CD4-positive, CD25-positive, alpha-beta regulatory T cell (primary cell): ENCODE results near the gene USH1G. TPM values are rescaled to one million over a fixed set of nuclear protein-coding genes. Genes with fewer than 3 reads are reported as not detected.

Experiments
- ATAC-seq, 2 donors: fragments of 150-1000 bp; cut with Tn5 transposase; one replicate each; pipeline ENCODE4 v1.10.0; 2021; ENCODE audit warnings: low read depth in 2 of 2, moderate number of reproducible peaks in 2 of 2, moderate library complexity in 1 of 2
- DNase-seq, 3 donors: peaks; one replicate each; pipeline versions ENCODE4 v3.0.0 to v3.0.0-alpha.2; 2012 to 2022; ENCODE audit warnings: mixed read lengths in 1 of 3
- H3K27ac ChIP-seq: one replicate; pipeline ENCODE4 v1.7.0; 2013; ENCODE audit warnings: mild to moderate bottlenecking, low read length; ENCODE audit not compliant: insufficient read depth, poor library complexity, severe bottlenecking
- H3K27me3 ChIP-seq: one replicate; pipeline ENCODE4 v1.7.0; 2013; ENCODE audit warnings: low read length; ENCODE audit not compliant: control insufficient read depth, insufficient read depth
- H3K36me3 ChIP-seq: one replicate; pipeline ENCODE4 v1.7.0; 2013; ENCODE audit warnings: mild to moderate bottlenecking, low read length, moderate library complexity; ENCODE audit not compliant: control insufficient read depth, insufficient read depth
- H3K4me1 ChIP-seq: 2 replicates; pipeline ENCODE4 v1.7.0; 2013; ENCODE audit warnings: mild to moderate bottlenecking, low read length; ENCODE audit not compliant: insufficient read depth, control insufficient read depth, poor library complexity, severe bottlenecking
- H3K4me3 ChIP-seq: one replicate; pipeline ENCODE4 v1.7.0; 2013; ENCODE audit warnings: low read depth, mild to moderate bottlenecking, low read length, moderate library complexity
- H3K9me3 ChIP-seq, 2 experiments: 1 replicate in 1 of 2; 2 replicates in 1 of 2; pipeline ENCODE4 v1.7.0; 2013; ENCODE audit warnings: low read length in 2 of 2, mild to moderate bottlenecking in 1 of 2, moderate library complexity in 1 of 2; ENCODE audit not compliant: control insufficient read depth in 2 of 2
- H3K27ac Mint-ChIP-seq, 3 donors: one replicate each; pipeline ENCODE4 v1.8.0; 2020 to 2022; ENCODE audit warnings: mild to moderate bottlenecking in 3 of 3, mixed read lengths in 3 of 3, moderate library complexity in 2 of 3
- H3K27me3 Mint-ChIP-seq: one replicate; pipeline ENCODE4 v1.8.0; 2022; ENCODE audit warnings: mild to moderate bottlenecking, mixed read lengths
- H3K36me3 Mint-ChIP-seq: one replicate; pipeline ENCODE4 v1.8.0; 2020; ENCODE audit warnings: mixed read lengths
- H3K4me1 Mint-ChIP-seq, 4 donors: one replicate each; pipeline ENCODE4 v1.8.0; 2020 to 2022; ENCODE audit warnings: mixed read lengths in 4 of 4, mild to moderate bottlenecking in 1 of 4
- H3K4me3 Mint-ChIP-seq, 4 donors: one replicate each; pipeline ENCODE4 v1.8.0; 2020 to 2022; ENCODE audit warnings: mild to moderate bottlenecking in 4 of 4, mixed read lengths in 4 of 4, moderate library complexity in 3 of 4
- H3K9me3 Mint-ChIP-seq, 7 donors: one replicate each; pipeline ENCODE4 v1.8.0; 2020 to 2022; ENCODE audit warnings: mixed read lengths in 7 of 7, mild to moderate bottlenecking in 3 of 7, moderate library complexity in 2 of 7
- polyA plus RNA-seq, 4 donors: library from polyadenylated mRNA; unstranded; fragments of 300-500 nt; fragmentation: Illumina TruSeq; gene quantifications; one replicate each; pipeline ENCODE4 v1.2.3, GENCODE V29; 2021
- total RNA-seq: library from RNA; stranded (reverse); gene quantifications from one replicate; pipeline ENCODE4 v1.2.3, GENCODE V29; 2022

USH1G gene
- total and polyA plus RNA-seq, 5 donors from 2014 or later: not detected

- no peaks in the 10 kb centered on the region for H3K4me1 ChIP-seq
- no peaks in the 10 kb centered on the region for H3K36me3 ChIP-seq
- Mint-ChIP-seq H3K4me1 (no peaks in the 10 kb centered on the region), H3K36me3 (no peaks in the 10 kb centered on the region), H3K9me3 (no peaks in the 10 kb centered on the region), H3K27ac (no peak overlapping the region), H3K4me3 (no peak overlapping the region), H3K27me3 (peaks cover 29% of the 10 kb centered on the region)
- DNase-seq (no peak), ATAC-seq (no peak)
- H3K9me3 ChIP-seq: no peaks in the 10 kb centered on the region
- H3K27me3 ChIP-seq: peaks cover 2% of the 10 kb centered on the region
- no peak overlapping the region for H3K27ac ChIP-seq
- no peak overlapping the region for H3K4me3 ChIP-seq
Measured at GRCh38 chr17:74903034-74903433, 20.0 kb downstream of the USH1G start.

- ATAC-seq: no peak
- Mint-ChIP-seq H3K4me1 (no peaks in the 10 kb centered on the region), H3K9me3 (no peaks in the 10 kb centered on the region)
Measured at GRCh38 chr17:74901353-74902135, 21.5 kb downstream of the USH1G start.

GRCh38 chr17:74900208-74900607, 22.8 kb downstream of the USH1G start:
- Histone ChIP-seq H3K4me1 (no peaks in the 10 kb centered on the region), H3K4me3 (no peak overlapping the region), H3K27me3 (peaks cover 9% of the 10 kb centered on the region), H3K27ac (no peak overlapping the region), H3K36me3 (no peaks in the 10 kb centered on the region), H3K9me3 (no peaks in the 10 kb centered on the region)
- peaks cover 37% of the 10 kb centered on the region for H3K27me3 Mint-ChIP-seq
- H3K36me3 Mint-ChIP-seq: no peaks in the 10 kb centered on the region
- H3K27ac Mint-ChIP-seq: no peak overlapping the region
- no peaks in the 10 kb centered on the region for H3K9me3 Mint-ChIP-seq
- no peak for ATAC-seq
- H3K4me1 Mint-ChIP-seq: no peaks in the 10 kb centered on the region
- DNase-seq: no peak
- H3K4me3 Mint-ChIP-seq: no peak overlapping the region

More at GRCh38 chr17:74901353-74902135, 21.5 kb downstream of the USH1G start:
- no peak for DNase-seq
- Mint-ChIP-seq H3K36me3 (no peaks in the 10 kb centered on the region), H3K4me3 (no peak overlapping the region), H3K27me3 (peaks cover 29% of the 10 kb centered on the region), H3K27ac (no peak overlapping the region)
- Histone ChIP-seq H3K27ac (no peak overlapping the region), H3K9me3 (no peaks in the 10 kb centered on the region), H3K36me3 (no peaks in the 10 kb centered on the region), H3K4me1 (no peaks in the 10 kb centered on the region), H3K27me3 (peaks cover 4% of the 10 kb centered on the region), H3K4me3 (no peak overlapping the region)

GRCh38 chr17:74898376-74898946, 24.6 kb downstream of the USH1G start:
- Mint-ChIP-seq H3K4me1 (peaks cover 0 to 2% (median 1%) of the 10 kb centered on the region in 4 donors), H3K9me3 (no peaks in the 10 kb centered on the region)

GRCh38 chr17:74893936-74894671, 29.0 kb downstream of the USH1G start:
- Histone ChIP-seq H3K4me1 (peaks cover 9% of the 10 kb centered on the region), H3K27me3 (peaks cover 9% of the 10 kb centered on the region), H3K9me3 (no peaks in the 10 kb centered on the region), H3K27ac (no peak overlapping the region), H3K4me3 (no peak overlapping the region), H3K36me3 (no peaks in the 10 kb centered on the region)
- peaks cover 53% of the 10 kb centered on the region for H3K27me3 Mint-ChIP-seq
- no peaks in the 10 kb centered on the region for H3K36me3 Mint-ChIP-seq
- no peak overlapping the region for H3K27ac Mint-ChIP-seq
- H3K9me3 Mint-ChIP-seq: no peaks in the 10 kb centered on the region
- peak overlapping the region in 2 of 4 donors; percentile 22 to 67 for H3K4me3 Mint-ChIP-seq
- H3K4me1 Mint-ChIP-seq: peaks cover 0 to 2% (median 1%) of the 10 kb centered on the region in 4 donors
- no peak for DNase-seq
- no peak for ATAC-seq

More at GRCh38 chr17:74898376-74898946, 24.6 kb downstream of the USH1G start:
- Histone ChIP-seq H3K4me3 (no peak overlapping the region), H3K4me1 (peaks cover 2% of the 10 kb centered on the region), H3K27me3 (peaks cover 9% of the 10 kb centered on the region), H3K36me3 (no peaks in the 10 kb centered on the region), H3K27ac (no peak overlapping the region), H3K9me3 (no peaks in the 10 kb centered on the region)
- no peaks in the 10 kb centered on the region for H3K36me3 Mint-ChIP-seq
- DNase-seq: no peak
- no peak overlapping the region for H3K27ac Mint-ChIP-seq
- ATAC-seq: no peak
- peaks cover 48% of the 10 kb centered on the region for H3K27me3 Mint-ChIP-seq
- H3K4me3 Mint-ChIP-seq: no peak overlapping the region

GRCh38 chr17:74892974-74893911, 29.8 kb downstream of the USH1G start, which contains the start of gene FADS6:
Gene FADS6 (minus strand): TSS chr17:74893633. CDS start chr17:74893595, 38 bp downstream.
- Mint-ChIP-seq H3K4me1 (peaks cover 0 to 2% (median 1%) of the 10 kb centered on the region in 4 donors), H3K4me3 (peak within 1 kb of the TSS in 3 of 4 donors; percentile 19 to 67 (median 22)), H3K27me3 (peaks cover 47% of the 10 kb centered on the region), H3K9me3 (no peaks in the 10 kb centered on the region), H3K36me3 (no peaks in the 10 kb centered on the region), H3K27ac (no peak within 1 kb of the TSS)
- no peak within 1 kb of the TSS for H3K4me3 ChIP-seq
- no peak for DNase-seq
- H3K27me3 ChIP-seq: peaks cover 9% of the 10 kb centered on the region
- no peaks in the 10 kb centered on the region for H3K36me3 ChIP-seq
- peak in 1 of 2 donors; percentile 30 for ATAC-seq
- no peaks in the 10 kb centered on the region for H3K9me3 ChIP-seq
- H3K4me1 ChIP-seq: peaks cover 9% of the 10 kb centered on the region
- no peak within 1 kb of the TSS for H3K27ac ChIP-seq
